ENCODE results near the gene RELT.

Gene RELT

GRCh38 chr11:73393479-73394415 lies 17.5 kb downstream of the RELT start:
- DNase-seq, result peak; percentile 78

- no peak for DNase-seq
These were observed 18.5 kb downstream of the RELT start for GRCh38 chr11:73394416-73395296.

- DNase-seq, result no peak
These were observed 19.4 kb downstream of the RELT start for GRCh38 chr11:73395297-73396208.

- DNase-seq, result no peak
These were observed 20.2 kb downstream of the RELT start for GRCh38 chr11:73396251-73396930.

DNA sequence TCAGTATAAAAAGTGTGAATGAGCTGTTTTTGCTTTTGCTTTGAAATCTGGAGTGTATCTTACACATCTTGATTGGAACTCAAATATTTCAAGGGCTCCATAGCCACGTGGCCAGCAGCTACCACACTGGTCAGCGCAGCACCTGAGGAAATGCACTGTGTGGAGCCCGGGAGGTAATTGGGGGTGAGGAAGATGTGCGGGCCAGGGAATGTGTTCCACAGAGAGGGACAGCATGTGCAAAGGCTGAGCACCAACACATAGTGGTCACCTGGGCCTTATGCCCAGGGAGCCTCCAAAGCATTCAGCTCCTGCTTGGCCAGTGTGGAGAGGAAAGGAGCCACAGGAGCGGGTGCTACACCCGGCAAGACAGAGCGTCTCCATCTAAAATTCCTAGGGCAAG lies 20.8 kb downstream of the RELT start:
- DNase-seq, result no peak

DNA sequence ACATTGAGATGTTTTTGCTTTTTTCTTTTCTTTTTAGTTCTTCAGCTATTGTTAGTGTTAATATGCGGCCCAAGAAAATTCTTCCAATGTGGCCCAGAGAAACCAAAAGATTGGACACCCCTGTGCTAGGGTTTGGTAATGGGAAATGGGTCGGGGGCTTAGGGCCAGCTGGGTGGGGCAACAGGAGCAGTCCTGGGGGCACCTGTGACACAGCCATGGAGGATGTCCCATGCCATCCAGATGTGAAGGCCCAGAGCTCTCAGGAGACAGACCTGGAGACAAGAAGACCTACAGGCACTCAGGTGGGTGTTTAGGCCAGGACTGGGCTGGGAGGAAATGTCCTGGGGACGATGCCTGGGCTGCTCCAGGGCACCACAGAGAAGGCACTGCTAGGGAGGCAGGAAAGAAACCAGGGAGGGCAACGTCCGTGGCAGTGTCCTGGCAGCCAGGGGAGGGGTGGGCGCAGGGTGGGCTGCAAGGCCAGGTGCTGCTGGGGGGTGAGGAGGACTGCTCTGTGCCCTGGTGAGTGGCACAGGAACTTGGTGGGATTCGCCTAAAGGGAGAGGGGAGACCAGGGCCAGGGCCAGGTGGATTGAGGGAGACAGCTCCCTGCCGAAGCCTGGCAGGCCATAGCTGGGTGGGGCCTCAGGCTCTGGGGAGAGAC lies 21.4 kb downstream of the RELT start:
- no peak for DNase-seq

DNA sequence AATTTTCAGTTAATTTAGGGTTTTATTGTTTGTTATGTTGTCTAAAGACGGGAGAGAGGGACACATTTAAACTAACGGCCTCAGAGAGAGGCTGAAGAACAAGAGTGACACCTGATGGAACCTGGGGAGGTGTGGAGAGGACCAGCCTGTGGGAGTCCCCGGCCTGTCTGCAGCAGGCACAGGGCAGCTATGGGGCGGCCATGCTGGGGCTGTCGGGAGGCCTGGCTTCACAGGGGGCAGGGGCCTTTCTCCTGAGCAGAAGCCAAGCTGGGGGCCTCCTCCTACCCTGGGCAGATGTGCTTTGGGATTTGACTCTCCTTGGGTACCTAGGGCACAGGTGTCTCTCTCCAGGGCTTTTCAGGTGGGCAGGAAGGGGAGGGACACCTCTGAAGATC lies 21.9 kb downstream of the RELT start:
- DNase-seq, result no peak

DNA sequence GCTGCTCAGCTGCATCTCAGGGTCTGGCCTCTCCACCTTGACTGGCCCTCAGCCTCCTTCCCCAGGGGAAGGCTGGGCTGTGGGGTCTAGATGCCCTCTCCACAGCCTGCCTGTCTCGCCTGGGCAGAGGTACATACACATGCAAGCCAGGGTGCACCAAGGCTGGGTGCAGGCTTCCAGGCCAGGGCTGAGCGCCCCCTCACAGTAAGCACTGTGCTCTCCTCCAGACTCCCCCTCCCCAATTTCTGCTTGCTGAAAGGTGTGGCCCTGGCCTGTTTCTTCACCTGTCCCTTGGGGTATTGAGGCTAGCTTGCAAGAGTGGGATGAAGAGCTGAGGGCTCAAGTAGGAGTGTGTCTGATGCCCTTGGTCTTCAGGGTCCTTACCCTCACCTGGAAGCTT lies 22.5 kb downstream of the RELT start:
- no peak for DNase-seq

DNA sequence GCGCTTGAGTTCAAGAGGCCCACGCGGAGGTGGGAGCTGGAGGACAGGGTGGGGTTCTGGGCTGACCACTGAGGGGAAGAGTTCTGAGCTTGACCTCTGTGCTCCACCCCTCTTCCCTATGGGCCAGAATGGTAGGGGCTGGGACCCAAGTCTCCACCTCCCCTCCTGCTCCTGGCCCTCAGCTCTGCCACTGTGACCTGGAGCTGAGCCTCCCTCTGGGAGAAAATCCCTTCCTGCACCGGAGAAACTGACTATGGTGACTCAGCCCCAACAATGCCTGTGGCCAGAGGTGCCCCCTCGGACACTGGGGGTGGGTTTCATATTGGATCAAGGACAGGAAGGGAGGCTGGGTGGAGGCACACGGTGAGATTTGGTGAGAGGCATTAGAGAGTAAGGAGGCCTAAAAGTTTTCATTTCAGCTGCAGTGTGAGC lies 23.0 kb downstream of the RELT start:
- no peak for DNase-seq

DNA sequence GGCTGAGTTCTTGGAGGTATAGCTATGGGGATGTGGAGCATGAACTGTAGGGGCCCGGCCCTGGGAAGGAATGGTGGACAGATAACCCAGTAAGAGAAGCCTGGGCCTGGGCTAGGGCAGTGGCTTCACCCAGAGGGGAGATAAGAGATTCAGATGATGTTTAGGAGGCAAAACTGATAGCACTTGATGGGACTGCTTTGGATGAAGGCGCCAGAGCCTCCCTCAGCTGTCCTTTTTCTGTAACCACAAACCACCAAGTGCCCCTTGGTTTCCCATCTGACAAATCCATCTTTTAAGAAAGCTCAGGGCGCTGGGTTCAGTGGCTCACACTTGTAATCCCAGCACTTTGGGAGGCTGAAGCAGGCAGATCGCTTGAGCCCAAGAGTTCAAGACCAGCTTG lies 23.4 kb downstream of the RELT start:
- no peak for DNase-seq

DNA sequence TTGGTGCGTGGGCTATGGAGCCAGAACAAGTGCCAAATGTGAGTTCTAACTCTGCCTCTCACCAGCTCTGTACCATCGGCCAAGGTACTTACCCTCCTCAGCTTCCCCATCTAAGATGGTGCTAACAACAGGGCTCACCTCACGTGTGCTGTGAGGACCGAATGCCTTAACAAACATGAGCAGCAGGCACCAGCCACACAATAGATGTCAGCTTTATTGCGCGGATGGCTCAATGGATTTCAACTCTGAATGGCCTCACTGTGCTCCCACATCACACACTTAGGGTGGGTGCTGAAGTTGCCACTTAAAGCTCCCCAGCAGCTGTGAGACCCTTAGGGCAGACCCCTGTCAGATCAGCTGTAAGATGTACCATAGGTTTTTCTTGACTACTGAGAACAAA lies 24.1 kb downstream of the RELT start:
- DNase-seq, result no peak

DNA sequence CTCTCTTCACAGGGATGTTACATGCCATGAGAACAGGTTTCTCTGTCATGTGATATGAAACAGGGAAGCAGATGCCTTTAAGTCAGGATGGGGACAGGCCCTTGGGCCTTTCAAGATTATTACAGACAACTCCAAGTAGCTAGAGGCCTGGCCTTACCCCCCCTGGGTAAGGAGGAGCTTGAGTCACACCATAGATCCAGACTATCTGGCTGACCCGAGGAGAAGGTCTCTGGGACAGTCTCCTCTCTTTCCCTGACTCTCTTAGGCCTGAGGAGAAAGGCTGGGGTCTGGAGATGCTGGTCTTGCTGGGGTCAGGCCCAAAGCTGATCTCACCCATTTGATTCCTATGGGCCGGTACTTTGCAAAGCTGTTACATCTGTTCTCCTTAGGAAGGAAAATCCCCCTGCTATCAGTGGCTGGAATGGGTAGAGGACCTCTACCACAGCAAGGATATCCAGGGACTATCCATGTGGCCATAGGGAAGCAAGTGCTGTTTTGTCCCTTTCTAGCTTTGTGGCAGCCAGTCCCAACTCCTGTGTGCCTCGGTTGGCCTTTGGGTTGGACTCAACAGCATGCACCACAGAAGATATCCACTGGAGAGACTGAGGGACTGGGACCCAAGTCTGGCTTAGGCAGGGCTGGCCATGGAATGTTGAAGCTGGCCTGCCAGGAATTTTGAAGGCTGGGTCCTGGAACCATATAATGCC lies 25.2 kb downstream of the RELT start:
- DNase-seq, result peak; percentile 50

DNA sequence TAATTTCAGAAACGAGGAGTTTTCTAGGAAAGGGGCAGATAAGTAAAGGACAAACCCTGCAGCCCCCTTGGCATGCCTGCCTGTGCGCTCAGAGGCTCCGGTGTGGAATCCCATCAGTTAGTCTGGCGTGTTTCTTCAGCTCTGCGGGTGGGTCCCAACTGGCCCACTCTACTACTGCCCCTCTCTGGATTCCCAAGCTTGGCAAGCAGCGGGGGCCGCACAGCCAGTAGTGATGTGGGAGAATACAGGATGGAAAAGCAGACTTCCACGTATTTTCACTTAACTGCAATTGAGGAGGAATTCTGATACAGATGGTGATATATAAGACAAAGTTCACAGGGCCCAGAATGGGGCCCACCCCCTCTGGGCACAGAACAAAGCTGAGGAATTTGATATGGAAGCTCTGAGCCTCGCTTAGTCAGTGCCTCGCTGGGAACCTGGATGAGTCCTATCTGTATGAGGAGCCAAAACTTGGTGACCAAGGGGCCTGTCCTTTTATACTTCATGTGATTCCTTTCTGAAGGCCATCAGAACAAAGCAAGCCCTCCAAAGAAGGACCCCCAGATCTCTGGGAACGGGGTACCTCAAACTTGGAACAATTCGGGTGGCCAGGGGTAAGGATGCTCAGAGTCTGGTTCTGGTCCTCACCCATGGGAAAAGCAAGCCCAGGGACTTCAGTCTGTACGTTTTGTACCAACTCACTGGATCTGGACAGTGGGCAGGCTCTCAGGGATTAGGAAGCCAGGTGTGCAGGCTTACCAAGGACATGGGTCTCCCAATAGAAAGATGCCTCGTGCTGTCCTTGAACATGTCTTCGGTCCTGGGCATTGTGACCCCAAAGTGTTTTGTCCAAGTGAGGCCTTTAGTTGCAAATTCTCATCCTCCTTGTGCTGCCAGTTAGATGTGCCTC lies 26.0 kb downstream of the RELT start:
- no peak for DNase-seq

- no peak for DNase-seq
These were observed 26.6 kb downstream of the RELT start for GRCh38 chr11:73402834-73403185.

- DNase-seq, result no peak
These were observed 27.3 kb downstream of the RELT start for GRCh38 chr11:73403541-73403940.

GRCh38 chr11:73404048-73404447 lies 27.8 kb downstream of the RELT start:
- DNase-seq, result no peak

GRCh38 chr11:73404506-73405145 lies 28.4 kb downstream of the RELT start:
- no peak for DNase-seq

GRCh38 chr11:73405146-73405510 lies 28.9 kb downstream of the RELT start:
- no peak for DNase-seq

GRCh38 chr11:73406131-73406530 lies 29.9 kb downstream of the RELT start:
- no peak for DNase-seq

Data from activated CD8-positive, alpha-beta memory T cell treated with anti-CD3 and anti-CD28 coated beads, Interleukin-2, amount 50 U/mL, for 48 hours (primary cell).